Left cardiac atrium (tissue), 4 donors: Measurements from ENCODE around the gene SNRPD3. TPM values are rescaled to one million over a fixed set of nuclear protein-coding genes. Genes with fewer than 3 reads are reported as not detected.
"Not testable (repeated sequence)": the region's sequence is repeated elsewhere in the genome, so short reads cannot be mapped to it uniquely, and the experiment has no call there.

Experiments used
- ATAC-seq, 2 donors: fragments of 200-7000 bp; cut with Tn5 transposase; one replicate each; pipeline ENCODE4 v1.9.1; 2020; ENCODE audit warnings: mild to moderate bottlenecking in 2 of 2, moderate library complexity in 2 of 2
- DNase-seq: peaks from one replicate; pipeline ENCODE4 v3.0.0-alpha.2; 2020
- intact Hi-C, 2 donors: fragments of 100-400 bp; cut with DNase I; formaldehyde crosslinking; loops; one replicate each; pipeline versions ENCODE4 v1.14.1 to v1.15.1; 2022 to 2023
- total RNA-seq, 2 donors: library from RNA; stranded (reverse); fragmentation: NEBNext Ultra II Directional; extraction: Animal tissue kit (Norgen Biotek cat#: 25700); gene quantifications; one replicate each; pipeline ENCODE4 v1.2.1, GENCODE V29; 2021
- donor health status: DM: no; HTN: yes; CAD: no.
- donor health status: DM: no; HTN: yes; CAD: no; lungs with severe emphysema.
- donor health status: DM: yes; HTN: yes; CAD: no.
- donor health status: Dilated cardiomyopathy.

SNRPD3 gene
- total RNA-seq, 2 donors from 2014 or later, result 55.4 to 64.1 TPM

GRCh38 chr22:24526191-24526590, 29.6 kb upstream of the SNRPD3 start:
- intact Hi-C loops, result loop anchor here (5.0 to 10.0 kb wide), 2 partner anchors 199 to 201 kb away; no protein-coding TSS in a partner anchor
- ATAC-seq (no peak), DNase-seq (no peak)

- no peak for ATAC-seq
- DNase-seq, result no peak
- intact Hi-C loops, result loop anchor here (5.0 to 10.0 kb wide), 2 partner anchors 203 to 205 kb away; no protein-coding TSS in a partner anchor
Measured at GRCh38 chr22:24529898-24530297, 25.9 kb upstream of the SNRPD3 start.

- ATAC-seq, DNase-seq, intact Hi-C loops: not testable (repeated sequence)
Measured at GRCh38 chr22:24530968-24531367, 24.8 kb upstream of the SNRPD3 start.

- DNase-seq (no peak), ATAC-seq (no peak)
- intact Hi-C loops, result no loop called here
Measured at GRCh38 chr22:24532075-24532474, 23.7 kb upstream of the SNRPD3 start.

GRCh38 chr22:24535348-24535747, 20.5 kb upstream of the SNRPD3 start:
- intact Hi-C loops, result no loop called here
- DNase-seq, result no peak
- no peak for ATAC-seq

- intact Hi-C loops, result no loop called here
- ATAC-seq (no peak), DNase-seq (no peak)
Measured at GRCh38 chr22:24536089-24536488, 19.7 kb upstream of the SNRPD3 start.

- intact Hi-C loops, result no loop called here
- ATAC-seq, result no peak
- no peak for DNase-seq
Measured at GRCh38 chr22:24540470-24540869, 15.3 kb upstream of the SNRPD3 start.

- ATAC-seq, result no peak
- no peak for DNase-seq
- intact Hi-C loops, result no loop called here
Measured at GRCh38 chr22:24541681-24542515, 13.9 kb upstream of the SNRPD3 start.

GRCh38 chr22:24542641-24543040, 13.2 kb upstream of the SNRPD3 start:
- peak; percentile 56 to 66 for ATAC-seq
- DNase-seq, result no peak
- intact Hi-C loops, result no loop called here

GRCh38 chr22:24543185-24543601, 12.6 kb upstream of the SNRPD3 start:
- intact Hi-C loops, result no loop called here
- ATAC-seq (no peak), DNase-seq (no peak)

GRCh38 chr22:24543679-24544243, 12.0 kb upstream of the SNRPD3 start:
- DNase-seq (no peak), ATAC-seq (no peak)
- intact Hi-C loops, result no loop called here

GRCh38 chr22:24548812-24549211, 7.0 kb upstream of the SNRPD3 start:
- ATAC-seq, result no peak

GRCh38 chr22:24550028-24550901, 5.5 kb upstream of the SNRPD3 start:
- ATAC-seq, result no peak

More at GRCh38 chr22:24548812-24549211, 7.0 kb upstream of the SNRPD3 start:
- intact Hi-C loops, result no loop called here
- no peak for DNase-seq

GRCh38 chr22:24550902-24551435, 4.8 kb upstream of the SNRPD3 start:
- ATAC-seq, result no peak
- intact Hi-C loops, result no loop called here
- DNase-seq, result no peak

More at GRCh38 chr22:24550028-24550901, 5.5 kb upstream of the SNRPD3 start:
- intact Hi-C loops, result no loop called here
- DNase-seq, result no peak

GRCh38 chr22:24552503-24553286, 3.1 kb upstream of the SNRPD3 start:
- ATAC-seq, DNase-seq, intact Hi-C loops: not testable (repeated sequence)

GRCh38 chr22:24553597-24554312, 2.0 kb upstream of the SNRPD3 start:
- ATAC-seq, result no peak
- no peak for DNase-seq
- intact Hi-C loops, result no loop called here

GRCh38 chr22:24554313-24555164, 1.3 kb upstream of the SNRPD3 start, which contains the start of gene GUCD1:
GUCD1 (minus strand) TSS chr22:24555138; CDS start chr22:24554991, 147 bp downstream.
- DNase-seq, result no peak
- intact Hi-C loops, result no loop called here

More at GRCh38 chr22:24554313-24555164, 1.3 kb upstream of the SNRPD3 start, which contains the start of gene GUCD1:
- ATAC-seq, result peak; percentile 1 to 2
